ENCODE data around the gene KRT24. TPM values are rescaled to one million over a fixed set of nuclear protein-coding genes. Genes with fewer than 3 reads are reported as not detected.
"Not testable (repeated sequence)": the region's sequence is repeated elsewhere in the genome, so short reads cannot be mapped to it uniquely, and the experiment has no call there.

The KRT24 gene
- total RNA-seq, result not detected

- DNase-seq (ENCODE audit: low spot score in 2 of 2) (no peak), FAIRE-seq (no peak)
These were observed at the start of gene KRT24 for GRCh38 chr17:40703652-40704051. TSS of gene KRT24 (minus strand) at chr17:40703752. CDS start at chr17:40703693, 59 bp downstream.

DNA sequence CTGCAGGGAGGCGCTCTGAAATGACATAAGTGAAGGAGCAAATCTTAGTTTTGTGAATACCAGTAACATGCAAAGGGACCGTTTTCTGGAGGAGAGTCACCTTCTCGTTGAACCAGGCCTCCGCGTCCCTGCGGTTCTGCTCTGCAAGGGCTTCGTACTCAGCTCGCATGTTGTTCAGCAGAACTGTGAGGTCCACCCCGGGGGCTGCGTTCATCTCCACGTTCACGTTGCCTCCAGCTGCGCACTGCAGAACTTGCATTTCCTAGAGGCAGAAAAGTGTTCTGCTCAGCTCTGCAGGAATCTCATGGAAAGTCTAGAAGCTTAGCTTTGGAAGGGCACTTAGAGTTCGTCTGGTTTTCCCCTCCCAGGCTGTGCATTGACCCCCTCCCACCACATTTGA lies 47.5 kb upstream of the KRT24 start:
- FAIRE-seq (no peak), DNase-seq (ENCODE audit: low spot score in 2 of 2) (no peak)

DNA sequence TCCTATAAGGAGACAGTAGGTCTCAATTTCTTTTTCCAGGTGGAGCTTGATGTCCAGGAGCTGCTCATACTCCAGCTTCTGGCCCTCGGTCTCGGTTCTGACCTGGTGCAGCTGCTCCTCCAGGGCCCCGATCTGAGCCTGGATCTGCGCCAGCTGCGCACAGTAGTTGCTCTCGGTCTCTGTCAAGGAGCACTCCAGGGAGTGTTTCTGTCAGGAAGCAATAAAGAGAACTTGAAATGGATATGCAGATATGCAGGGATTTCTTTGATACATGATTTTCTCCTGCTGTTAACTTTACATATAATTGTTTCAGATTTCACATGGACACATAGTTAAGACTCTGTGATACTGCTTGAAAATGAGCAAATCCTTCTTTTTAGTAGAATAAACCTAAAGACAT lies 46.8 kb upstream of the KRT24 start:
- DNase-seq (ENCODE audit: low spot score in 2 of 2) (no peak), FAIRE-seq (no peak)

DNA sequence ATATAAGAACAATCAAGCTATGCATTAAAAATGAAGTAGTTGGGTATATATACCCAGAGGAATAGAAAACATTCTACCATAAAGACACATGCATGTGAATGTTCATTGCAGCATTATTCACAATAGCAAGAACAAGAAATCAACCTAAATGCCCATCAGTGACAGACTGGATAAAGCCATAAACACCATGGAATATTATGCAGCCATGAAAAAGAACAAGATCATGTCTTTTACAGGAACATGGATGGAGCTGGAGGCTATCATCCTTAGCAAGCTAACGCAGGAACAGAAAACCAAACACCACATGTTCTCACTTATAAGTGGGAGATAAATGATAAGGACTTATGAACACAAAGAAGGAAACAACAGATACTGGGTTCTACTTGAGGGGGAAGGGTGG lies 45.1 kb upstream of the KRT24 start:
- FAIRE-seq; DNase-seq (ENCODE audit: low spot score in 2 of 2): not testable (repeated sequence)

GRCh38 chr17:40738553-40738952 lies 35.0 kb upstream of the KRT24 start:
- FAIRE-seq, result no peak
- no peak for DNase-seq (ENCODE audit: low spot score in 2 of 2)

DNA sequence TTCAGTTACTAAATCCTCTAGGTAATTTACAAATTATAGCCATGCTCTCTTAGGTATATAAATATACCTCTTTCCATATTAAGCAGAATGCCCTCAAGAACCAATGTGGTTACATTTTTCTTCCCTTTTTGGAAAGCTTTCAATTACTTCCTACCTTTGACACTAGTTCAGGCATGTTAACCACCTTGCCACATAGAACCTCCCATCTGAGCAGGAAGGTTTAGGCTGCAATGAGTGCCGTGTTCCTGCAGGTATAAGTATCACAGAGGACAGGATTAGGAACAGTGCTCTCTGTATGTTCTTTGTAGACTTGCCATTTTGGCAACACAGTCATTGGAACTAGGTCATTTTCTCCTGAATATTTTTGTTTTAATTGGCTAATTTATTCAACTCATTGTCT lies 31.5 kb upstream of the KRT24 start:
- no peak for FAIRE-seq
- no peak for DNase-seq (ENCODE audit: low spot score in 2 of 2)

DNA sequence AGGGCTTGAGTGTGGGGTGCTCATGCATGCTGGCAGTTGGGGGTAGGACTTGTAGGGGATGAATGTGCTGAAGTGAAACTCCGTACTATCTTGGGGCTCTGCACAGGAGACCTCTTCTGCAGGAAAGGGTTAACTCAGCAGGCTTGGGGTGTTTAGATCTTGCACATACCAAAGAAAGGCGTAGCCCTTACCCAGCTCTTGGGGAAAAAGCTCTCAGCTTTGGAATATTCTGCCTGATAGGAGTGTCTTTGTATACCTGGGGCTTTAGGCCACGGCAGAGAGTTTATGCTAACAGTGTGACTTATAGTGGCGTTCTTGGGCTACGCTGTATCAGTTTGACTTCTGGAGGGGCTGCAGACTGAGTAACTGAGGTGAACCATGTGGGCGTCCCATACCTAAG lies 30.5 kb upstream of the KRT24 start:
- no peak for DNase-seq (ENCODE audit: low spot score in 2 of 2)
- FAIRE-seq, result no peak

DNA sequence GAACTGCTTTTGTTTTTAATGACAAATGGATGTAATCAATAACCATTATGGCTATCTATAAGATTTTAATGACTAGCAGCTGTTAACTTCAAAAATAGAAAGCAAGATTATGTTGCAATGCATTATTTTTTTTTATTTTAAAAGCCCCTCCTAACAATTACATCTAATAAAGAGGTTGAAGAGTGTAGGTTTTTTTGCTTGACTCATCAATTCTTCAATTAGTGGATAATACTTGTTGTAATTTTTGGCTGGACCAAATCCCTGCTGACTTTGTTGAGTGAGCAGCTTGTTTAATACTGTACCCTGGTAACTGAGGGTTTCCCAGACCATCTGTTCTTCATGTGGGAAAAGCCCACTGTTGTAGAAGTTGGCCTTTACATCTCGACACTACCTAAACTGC lies 27.4 kb upstream of the KRT24 start:
- DNase-seq (ENCODE audit: low spot score in 2 of 2) (no peak), FAIRE-seq (no peak)

GRCh38 chr17:40727447-40728231 lies 24.1 kb upstream of the KRT24 start:
- DNase-seq (ENCODE audit: low spot score in 2 of 2), result no peak
- FAIRE-seq, result no peak

- no peak for FAIRE-seq
- DNase-seq (ENCODE audit: low spot score in 2 of 2), result no peak
These were observed 23.4 kb upstream of the KRT24 start for GRCh38 chr17:40726919-40727318.

- no peak for FAIRE-seq
- no peak for DNase-seq (ENCODE audit: low spot score in 2 of 2)
These were observed 21.1 kb upstream of the KRT24 start for GRCh38 chr17:40724656-40725055.

- FAIRE-seq (no peak), DNase-seq (ENCODE audit: low spot score in 2 of 2) (no peak)
These were observed 18.7 kb upstream of the KRT24 start for GRCh38 chr17:40722241-40722640.

DNA sequence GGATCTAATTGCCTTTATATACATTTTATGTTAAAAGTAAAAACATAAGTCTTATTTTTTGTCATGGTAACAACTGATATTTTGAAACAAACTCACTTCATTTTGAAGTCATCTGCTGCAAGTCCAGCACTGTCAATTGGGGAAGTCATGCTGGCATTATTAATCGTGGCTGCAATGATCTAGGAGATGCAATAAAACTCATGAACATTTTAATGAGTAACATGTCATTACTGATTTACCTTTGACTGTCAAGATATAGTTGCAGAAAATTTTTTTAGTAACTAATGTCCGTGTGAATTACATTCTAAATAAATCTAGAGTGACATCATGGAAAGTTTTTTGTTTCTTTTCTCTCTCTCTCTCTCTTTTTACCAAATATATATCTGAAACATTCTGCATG lies 17.3 kb upstream of the KRT24 start:
- FAIRE-seq, result no peak

DNA sequence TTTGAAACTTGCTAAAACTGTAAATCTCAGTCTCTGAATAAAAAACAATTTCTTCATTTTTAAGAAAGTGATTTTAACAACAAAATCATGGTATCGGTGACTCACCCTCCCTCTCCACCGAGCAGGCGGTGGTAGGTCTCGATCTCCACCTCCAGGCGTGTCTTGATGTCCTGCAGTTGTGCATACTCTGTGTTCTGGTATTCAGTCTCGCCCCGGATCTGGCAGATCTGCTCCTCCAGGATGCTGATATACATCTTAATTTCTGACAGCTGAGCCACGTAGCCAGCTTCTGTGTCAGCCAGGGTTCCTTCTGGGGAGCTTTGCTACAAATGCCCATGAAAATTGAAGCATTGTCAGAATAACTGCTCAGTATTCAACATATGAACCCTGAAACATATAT lies 15.4 kb upstream of the KRT24 start:
- FAIRE-seq (no peak), DNase-seq (ENCODE audit: low spot score in 2 of 2) (no peak)

More for the DNA sequence above, 17.3 kb upstream of the KRT24 start:
- no peak for DNase-seq (ENCODE audit: low spot score in 2 of 2)

DNA sequence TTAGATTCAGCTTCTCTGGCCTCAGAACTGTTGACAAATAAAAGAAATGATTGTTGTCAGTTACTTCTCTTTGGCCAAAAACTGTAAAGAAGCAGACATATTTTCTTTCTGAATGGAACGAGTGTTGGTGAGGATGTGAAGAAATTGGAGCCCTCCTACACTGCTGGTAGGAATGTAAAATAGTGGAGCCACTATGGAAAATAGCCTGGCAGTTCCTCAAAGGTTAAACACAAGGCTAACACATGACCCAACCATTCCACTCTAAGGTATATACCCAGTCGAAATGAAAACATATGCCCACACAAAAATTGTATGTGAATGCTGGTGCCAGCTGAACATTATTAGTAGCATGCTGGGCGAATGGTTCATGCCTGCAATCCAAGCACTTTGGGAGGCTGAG lies 14.2 kb upstream of the KRT24 start:
- no peak for FAIRE-seq
- no peak for DNase-seq (ENCODE audit: low spot score in 2 of 2)

- FAIRE-seq (no peak), DNase-seq (ENCODE audit: low spot score in 2 of 2) (no peak)
These were observed 10.9 kb upstream of the KRT24 start for GRCh38 chr17:40714473-40714872.

DNA sequence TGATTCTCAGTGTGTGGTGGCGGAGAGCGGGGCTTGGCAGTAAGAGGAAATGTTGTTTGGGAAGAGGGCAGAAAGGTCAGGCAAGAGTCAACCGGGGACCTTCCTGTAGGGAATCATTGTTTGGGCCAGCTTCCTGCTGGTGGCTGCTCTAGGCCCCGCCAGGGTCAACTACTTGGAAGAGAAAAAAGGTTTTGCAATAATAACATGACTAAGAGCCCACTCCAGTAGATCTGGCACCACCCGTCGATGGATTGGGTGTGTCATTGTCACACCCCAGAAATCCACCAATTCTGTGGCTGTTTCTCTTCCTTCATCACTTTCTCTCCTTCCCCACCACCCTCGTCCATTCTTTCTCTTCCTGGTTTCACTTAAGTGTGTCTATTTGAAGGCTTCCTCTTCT lies 4.2 kb upstream of the KRT24 start:
- FAIRE-seq, result no peak

DNA sequence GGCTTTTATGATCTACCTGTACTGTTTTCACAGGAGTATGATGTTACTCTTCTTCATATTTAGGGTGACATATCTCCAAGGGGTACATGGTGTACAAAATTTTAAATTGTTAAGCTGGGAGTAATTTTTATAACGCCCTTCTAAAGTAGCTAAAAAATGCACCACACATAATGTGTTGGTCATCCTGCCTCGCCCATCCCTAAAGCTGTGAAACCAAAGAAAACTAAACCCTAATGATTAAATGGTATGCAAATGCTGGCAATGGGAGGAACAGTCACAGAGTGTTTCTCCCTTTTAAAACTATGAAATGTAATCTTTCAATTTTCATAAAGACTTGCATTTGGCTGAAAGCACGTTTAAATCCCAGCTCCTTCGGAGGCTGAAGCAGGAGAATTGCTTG lies 2.0 kb upstream of the KRT24 start:
- FAIRE-seq (no peak), DNase-seq (ENCODE audit: low spot score in 2 of 2) (no peak)

More for the DNA sequence above, 4.2 kb upstream of the KRT24 start:
- DNase-seq (ENCODE audit: low spot score in 2 of 2), result no peak

- DNase-seq (ENCODE audit: low spot score in 2 of 2) (no peak), FAIRE-seq (no peak)
These were observed 1.3 kb downstream of the KRT24 start for GRCh38 chr17:40702271-40702670.

DNA sequence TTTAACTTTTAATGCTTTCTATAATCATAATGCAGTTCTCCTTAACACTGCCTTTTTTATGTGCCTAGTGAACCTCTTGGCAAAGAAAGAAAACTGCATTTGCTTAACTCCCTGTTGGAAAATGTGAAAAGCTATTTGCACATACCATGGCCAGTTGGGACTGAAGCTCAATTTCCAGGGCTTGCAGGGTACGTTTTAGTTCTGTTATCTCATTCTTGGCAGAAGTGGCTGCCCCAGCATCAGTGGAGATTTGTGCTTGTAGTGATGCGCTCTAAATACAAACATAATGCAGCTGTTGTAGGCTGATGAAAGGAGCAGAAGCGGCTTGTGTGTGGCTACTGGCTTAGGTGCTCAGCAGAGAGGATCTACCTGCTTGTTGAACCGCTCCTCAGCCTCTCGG lies 3.7 kb downstream of the KRT24 start:
- no peak for DNase-seq (ENCODE audit: low spot score in 2 of 2)
- FAIRE-seq, result no peak

DNA sequence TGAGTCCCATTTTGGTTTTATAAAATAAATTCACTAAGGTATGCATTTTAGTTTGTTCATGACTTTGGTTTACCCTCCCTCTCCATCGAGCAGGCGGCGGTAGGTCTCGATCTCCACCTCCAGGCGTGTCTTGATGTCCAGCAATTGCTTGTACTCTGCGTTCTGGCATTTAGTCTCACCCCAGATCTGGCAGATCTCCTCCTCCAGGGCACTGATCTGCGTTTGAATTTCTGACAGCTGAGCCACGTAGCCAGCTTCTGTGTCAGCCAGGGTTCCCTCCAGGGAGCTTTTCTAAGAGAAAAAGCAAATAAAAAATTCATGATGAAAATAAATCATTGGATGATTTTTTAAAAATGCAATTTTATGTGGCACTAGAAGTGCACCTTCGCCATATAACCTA lies 4.2 kb downstream of the KRT24 start:
- FAIRE-seq, result no peak

DNA sequence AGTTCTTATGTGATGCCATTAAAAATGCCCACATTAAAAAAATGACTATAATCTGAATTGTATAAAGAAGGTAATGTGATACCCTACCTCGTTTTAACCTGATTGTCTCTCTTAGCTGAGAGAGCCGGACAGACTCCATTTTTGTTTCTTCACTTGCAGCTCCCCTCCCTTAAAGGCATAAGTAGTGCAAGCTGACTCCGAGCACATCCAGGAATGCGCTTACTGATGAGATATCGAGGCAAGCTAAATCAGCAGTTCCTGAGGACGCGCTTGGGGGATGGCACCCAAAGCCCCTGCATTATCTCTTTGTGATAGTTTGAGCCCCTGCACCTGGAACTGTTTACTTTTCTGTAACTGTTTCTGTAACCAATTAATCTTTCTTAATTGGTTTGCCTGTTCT lies 6.3 kb downstream of the KRT24 start:
- DNase-seq (ENCODE audit: low spot score in 2 of 2), result no peak
- FAIRE-seq, result no peak

More for the DNA sequence above, 4.2 kb downstream of the KRT24 start:
- DNase-seq (ENCODE audit: low spot score in 2 of 2), result no peak

DNA sequence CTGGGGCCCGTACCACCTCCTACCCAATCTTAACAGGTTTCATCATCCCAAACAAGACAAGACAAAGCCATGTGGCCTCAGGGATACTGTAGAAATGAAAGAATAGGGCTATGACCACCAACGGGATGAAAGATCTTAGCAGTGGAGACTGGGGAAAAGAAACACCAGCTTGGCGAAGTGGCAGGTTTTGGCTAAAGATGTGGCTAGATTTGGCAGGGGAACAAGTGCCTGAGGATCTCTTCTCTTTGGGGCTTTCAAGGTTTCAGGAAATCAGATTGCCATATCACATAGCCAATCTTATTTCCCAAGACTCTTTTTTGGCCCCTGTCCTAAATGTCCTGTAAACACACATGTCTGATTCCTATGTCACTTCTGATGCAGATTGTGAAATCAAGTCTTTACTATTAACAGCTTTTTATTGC lies 6.9 kb downstream of the KRT24 start:
- FAIRE-seq (no peak), DNase-seq (ENCODE audit: low spot score in 2 of 2) (no peak)
